LNCAP (cell line): ENCODE results near the gene PWWP2B.
A peak's percentile ranks its signal among the peaks of the same experiment; 100 is the strongest.

ENCODE experiments used
- CTCF ChIP-seq: fragments of 450-650 bp; IDR thresholded peaks from 2 replicates; pipeline ENCODE4 v1.5.1; 2017; ENCODE audit warnings: mild to moderate bottlenecking

The PWWP2B gene

GRCh38 chr10:132455441-132455971, 58.5 kb downstream of the PWWP2B start:
- no peak for TF ChIP-seq CTCF

- no peak for TF ChIP-seq CTCF
These were observed 59.2 kb downstream of the PWWP2B start for GRCh38 chr10:132455986-132456847.

- no peak for TF ChIP-seq CTCF
These were observed 59.9 kb downstream of the PWWP2B start for GRCh38 chr10:132456881-132457280.

GRCh38 chr10:132457328-132458070, 60.5 kb downstream of the PWWP2B start:
- TF ChIP-seq CTCF, result no peak

- no peak for TF ChIP-seq CTCF
These were observed 61.1 kb downstream of the PWWP2B start for GRCh38 chr10:132458071-132458585.

GRCh38 chr10:132458586-132459300, 61.7 kb downstream of the PWWP2B start:
- TF ChIP-seq CTCF, result peak; percentile 96

GRCh38 chr10:132459301-132460003, 62.5 kb downstream of the PWWP2B start:
- no peak for TF ChIP-seq CTCF
